ENCODE results near the gene AGA. TPM values are rescaled to one million over a fixed set of nuclear protein-coding genes. Genes with fewer than 3 reads are reported as not detected.

Gene AGA
- total and polyA plus RNA-seq, 2 of the 8 experiments (the other 6 are each of a cell fraction or from before 2014, with no cell fraction given) = 8.5 to 11.6 TPM

DNA sequence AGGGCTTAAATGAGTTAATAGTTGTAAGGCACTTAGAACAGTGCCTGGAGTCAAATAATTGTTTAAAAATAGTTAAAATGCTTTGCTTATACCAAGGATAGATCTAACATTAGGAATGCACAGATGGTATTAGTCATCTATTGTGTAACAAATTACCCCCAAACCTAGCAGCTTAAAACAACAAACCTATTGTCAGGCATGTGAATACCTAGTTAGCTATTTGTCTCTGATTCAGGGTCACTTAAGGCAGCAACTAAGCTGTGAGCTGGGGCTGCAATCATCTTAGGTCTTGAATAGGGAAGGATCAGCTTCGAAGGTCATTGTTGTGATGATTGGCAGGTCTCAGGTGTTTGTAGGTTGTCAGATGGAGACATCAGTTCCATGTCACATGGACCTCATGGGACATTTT is 42.4 kb upstream of the AGA start:
- Histone ChIP-seq H4K20me1 (replicated peaks in 1 of 2; ENCODE audit: control insufficient read depth in 1 of 2, insufficient read depth in 2 of 2, low read length in 2 of 2) (no peaks in the 10 kb centered on the region), H3K18ac (ENCODE audit: extremely low read depth, low read length) (no peak overlapping the region), H2BK20ac (ENCODE audit: low read length) (no peak overlapping the region), H3K27me3 (replicated peaks in 1 of 4; ENCODE audit: control insufficient read depth in 3 of 4, extremely low read depth in 1 of 4, insufficient read depth in 3 of 4, low read length in 3 of 4) (no peaks in the 10 kb centered on the region), H3K4me3 (ENCODE audit: extremely low read depth in 1 of 4, insufficient read depth in 2 of 4, low read depth in 3 of 4, low read length in 4 of 4) (no peak overlapping the region), H2BK5ac (ENCODE audit: low read depth, low read length) (no peak overlapping the region; the same call in 1 of the 2 replicates), H3K79me1 (ENCODE audit: low read depth, low read length) (no peaks in the 10 kb centered on the region), H3K9ac (replicated peaks in 1 of 4; ENCODE audit: extremely low read depth in 1 of 4, low read depth in 3 of 4, low read length in 3 of 4) (no peak overlapping the region), H3K4me2 (ENCODE audit: insufficient read depth in 1 of 2, low read depth in 2 of 2, low read length in 2 of 2) (no peak overlapping the region), H3K4ac (replicated peaks; ENCODE audit: insufficient read length, low read depth, low read length) (no peak overlapping the region), H3K23me2 (ENCODE audit: low read depth, low read length) (no peaks in the 10 kb centered on the region), H4K5ac (ENCODE audit: insufficient read length, low read depth, low read length) (no peak overlapping the region), H2BK120ac (replicated peaks; ENCODE audit: low read depth, low read length) (no peak overlapping the region), H2BK15ac (ENCODE audit: low read length) (no peak overlapping the region), H3K27ac (ENCODE audit: low read depth, low read length) (no peak overlapping the region), H4K91ac (replicated peaks; ENCODE audit: insufficient read length, low read length) (no peak overlapping the region), H2AFZ (ENCODE audit: low read length) (no peak overlapping the region), H3K4me1 (replicated peaks in 1 of 4; ENCODE audit: control insufficient read depth in 3 of 4, insufficient read depth in 4 of 4, low read length in 3 of 4) (peaks cover 0 to 5% (median 0%) of the 10 kb centered on the region in 4 experiments; a peak in 3 of 7 replicates), H3K79me2 (ENCODE audit: control insufficient read depth in 1 of 2, insufficient read depth in 2 of 2, low read length in 2 of 2) (no peaks in the 10 kb centered on the region), H3K23ac (ENCODE audit: insufficient read length) (no peak overlapping the region), H3K36me3 (ENCODE audit: control insufficient read depth in 2 of 4, insufficient read depth in 4 of 4, low read length in 3 of 4) (no peaks in the 10 kb centered on the region), H3K56ac (replicated peaks; ENCODE audit: insufficient read length, low read depth, low read length) (no peak overlapping the region), H2AK5ac (ENCODE audit: low read depth, low read length) (no peak overlapping the region), H4K8ac (ENCODE audit: extremely low read depth, insufficient read depth, low read length) (no peak overlapping the region), H2BK12ac (ENCODE audit: low read depth, low read length) (no peak overlapping the region; the same call in 1 of the 2 replicates), H3K14ac (ENCODE audit: insufficient read length) (no peak overlapping the region), H3K9me3 (ENCODE audit: insufficient read depth in 2 of 2, low read depth in 1 of 2, low read length in 1 of 2) (no peaks in the 10 kb centered on the region)
- ChIA-PET POLR2A (ENCODE audit: partially characterized antibody) (interaction anchor here (1.1 kb wide), 1 partner anchor 43 kb away, joined by 4 read pairs; no protein-coding TSS in a partner anchor), CTCF (ENCODE audit: partially characterized antibody) (interaction anchor here (1.2 to 3.0 kb wide), 3 partner anchors 20 to 91 kb away, joined by 3 to 9 read pairs (median 4); no protein-coding TSS in a partner anchor)
- 80% methylated on average over 1 of the region's 1 CpG; no CpG with 5 or more reads in 1 of the 2 experiments for WGBS, 2 experiments (ENCODE audit: extremely low coverage in 1 of 2, insufficient coverage in 1 of 2, insufficient read length in 1 of 2, insufficient replicate concordance in 2 of 2, low coverage in 1 of 2, low lambda C conversion rate in 2 of 2, missing lambda C conversion rate in 1 of 2)
- DNase-seq (ENCODE audit: low read depth in 1 of 2, low spot score in 2 of 2) (no peak), FAIRE-seq (peak; percentile 81)
- 0 out of 2 replicates have a peak, but pooled peaks have one; percentile 20 for TF ChIP-seq CEBPB (IDR thresholded peaks at IDR 0.05; ENCODE audit: low read depth, low read length)
- TF ChIP-seq BCL11A (IDR thresholded peaks at IDR 0.05; ENCODE audit: low read depth in 2 of 2, low read length in 2 of 2) = no peak
